ENCODE measurements around the gene PLEKHG3.
A peak's percentile ranks its signal among the peaks of the same experiment; 100 is the strongest.

DNA sequence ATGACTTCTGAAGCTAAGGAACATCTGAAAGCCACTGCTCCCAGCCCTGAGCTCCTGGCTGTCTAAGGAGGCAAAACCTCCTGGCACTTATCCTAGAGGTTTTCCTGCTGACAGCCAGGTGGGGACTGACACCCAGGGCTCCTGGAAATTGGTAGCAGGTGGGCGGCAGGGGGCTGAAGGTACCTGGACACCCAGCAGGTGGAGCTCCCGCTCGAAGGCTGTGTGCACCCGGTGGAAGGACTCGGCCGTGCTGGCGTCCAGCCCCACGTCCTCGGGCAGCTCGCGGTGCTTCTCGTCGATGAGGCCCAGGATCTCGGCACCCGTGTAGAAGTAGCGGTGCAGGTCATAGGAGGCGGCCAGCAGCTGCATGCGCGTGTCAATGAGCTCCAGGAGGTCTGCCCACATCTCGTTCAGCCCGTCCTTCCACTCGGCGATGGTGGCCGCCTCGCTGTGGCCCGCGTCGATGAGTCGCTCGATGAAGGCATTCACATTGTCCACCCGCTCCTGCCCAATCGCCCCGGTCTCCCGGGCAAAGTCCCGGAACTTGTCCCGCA, 68.2 kb downstream of the PLEKHG3 start:
- TF ChIP-seq EZH2 (IDR thresholded peaks at IDR 0.05; ENCODE audit: borderline replicate concordance, low read length), result no peak
- TF ChIP-seq, protein P1, sequence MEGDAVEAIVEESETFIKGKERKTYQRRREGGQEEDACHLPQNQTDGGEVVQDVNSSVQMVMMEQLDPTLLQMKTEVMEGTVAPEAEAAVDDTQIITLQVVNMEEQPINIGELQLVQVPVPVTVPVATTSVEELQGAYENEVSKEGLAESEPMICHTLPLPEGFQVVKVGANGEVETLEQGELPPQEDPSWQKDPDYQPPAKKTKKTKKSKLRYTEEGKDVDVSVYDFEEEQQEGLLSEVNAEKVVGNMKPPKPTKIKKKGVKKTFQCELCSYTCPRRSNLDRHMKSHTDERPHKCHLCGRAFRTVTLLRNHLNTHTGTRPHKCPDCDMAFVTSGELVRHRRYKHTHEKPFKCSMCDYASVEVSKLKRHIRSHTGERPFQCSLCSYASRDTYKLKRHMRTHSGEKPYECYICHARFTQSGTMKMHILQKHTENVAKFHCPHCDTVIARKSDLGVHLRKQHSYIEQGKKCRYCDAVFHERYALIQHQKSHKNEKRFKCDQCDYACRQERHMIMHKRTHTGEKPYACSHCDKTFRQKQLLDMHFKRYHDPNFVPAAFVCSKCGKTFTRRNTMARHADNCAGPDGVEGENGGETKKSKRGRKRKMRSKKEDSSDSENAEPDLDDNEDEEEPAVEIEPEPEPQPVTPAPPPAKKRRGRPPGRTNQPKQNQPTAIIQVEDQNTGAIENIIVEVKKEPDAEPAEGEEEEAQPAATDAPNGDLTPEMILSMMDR (conservative IDR thresholded peaks at IDR 0.05 in 1 of 2, IDR thresholded peaks at IDR 0.05 in 1 of 2; ENCODE audit: extremely low read depth in 1 of 2, insufficient read depth in 1 of 2, low read depth in 1 of 2, low read length in 2 of 2), result peak; percentile 13 to 30
